ENCODE data around the gene TMTC1. TPM values are rescaled to one million over a fixed set of nuclear protein-coding genes. Genes with fewer than 3 reads are reported as not detected.

The TMTC1 gene
- total RNA-seq, 1 donor from 2014 or later, result 0.57 TPM

DNA sequence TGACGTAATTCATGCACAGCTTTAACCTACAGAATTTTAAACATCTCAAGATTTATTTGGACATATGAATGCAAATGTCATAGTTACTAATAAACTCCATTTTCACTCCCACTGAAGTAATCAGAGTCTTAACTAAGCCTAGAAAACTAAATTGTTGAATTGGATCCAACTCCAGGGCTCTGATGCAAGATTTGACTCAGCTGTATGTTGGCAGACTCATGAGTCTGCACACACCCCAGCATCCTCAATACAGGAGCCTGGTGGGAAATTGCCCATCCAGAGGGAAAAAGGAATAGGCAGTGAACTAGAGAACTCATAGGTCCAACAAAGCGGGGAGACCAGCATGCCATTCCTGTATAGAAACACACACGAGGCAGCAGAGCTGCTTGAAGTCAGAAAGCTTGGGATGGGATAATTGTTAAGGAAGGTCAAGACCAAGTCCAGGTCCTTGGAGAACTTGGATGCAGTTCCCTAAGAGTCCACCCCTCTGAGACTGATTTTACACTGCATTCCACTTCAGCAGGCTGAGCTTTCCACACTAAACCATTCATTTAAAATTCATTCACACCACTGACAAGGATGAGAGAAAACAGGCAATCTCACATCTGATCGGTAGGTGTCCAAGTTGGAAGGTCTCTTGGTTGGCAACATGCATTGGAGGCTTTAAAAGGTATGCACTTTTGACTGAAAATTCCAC is 14.4 kb downstream of the TMTC1 start:
- no peak for DNase-seq (ENCODE audit: low spot score)
- H3K4me3 Mint-ChIP-seq, result no peak overlapping the region
- H3K9me3 Mint-ChIP-seq, result peaks cover 1% of the 10 kb centered on the region
- no peak overlapping the region for H3K27ac Mint-ChIP-seq
- H3K27me3 Mint-ChIP-seq (ENCODE audit: insufficient read depth), result no peaks in the 10 kb centered on the region
- intact Hi-C loops (cut with micrococcal nuclease), result no loop called here
- H3K4me1 Mint-ChIP-seq (ENCODE audit: low read depth), result no peaks in the 10 kb centered on the region
- no peaks in the 10 kb centered on the region for H3K36me3 Mint-ChIP-seq (ENCODE audit: low read depth)

DNA sequence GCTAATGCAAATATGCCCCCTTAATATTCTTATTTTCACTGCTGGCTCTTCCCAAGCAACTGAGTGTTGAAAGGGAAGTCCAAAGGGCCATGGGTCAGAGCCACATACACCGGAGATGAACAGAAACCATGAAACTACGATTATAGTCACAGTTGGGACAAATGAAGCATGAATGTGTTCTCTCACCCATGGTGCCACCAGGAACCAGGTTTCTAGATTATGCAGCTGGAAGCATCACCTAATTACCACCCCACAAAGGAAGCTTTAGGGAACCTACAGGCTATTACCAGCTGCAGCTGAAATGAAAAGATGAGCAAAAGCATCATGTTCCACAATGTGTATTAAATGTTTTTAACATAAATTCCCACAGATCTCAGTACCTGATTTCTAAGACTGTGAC is 15.4 kb downstream of the TMTC1 start:
- Mint-ChIP-seq H3K4me1 (ENCODE audit: low read depth) (no peaks in the 10 kb centered on the region), H3K36me3 (ENCODE audit: low read depth) (no peaks in the 10 kb centered on the region), H3K9me3 (no peaks in the 10 kb centered on the region), H3K27ac (no peak overlapping the region), H3K4me3 (no peak overlapping the region), H3K27me3 (ENCODE audit: insufficient read depth) (no peaks in the 10 kb centered on the region)
- intact Hi-C loops (cut with micrococcal nuclease), result no loop called here
- no peak for DNase-seq (ENCODE audit: low spot score)

DNA sequence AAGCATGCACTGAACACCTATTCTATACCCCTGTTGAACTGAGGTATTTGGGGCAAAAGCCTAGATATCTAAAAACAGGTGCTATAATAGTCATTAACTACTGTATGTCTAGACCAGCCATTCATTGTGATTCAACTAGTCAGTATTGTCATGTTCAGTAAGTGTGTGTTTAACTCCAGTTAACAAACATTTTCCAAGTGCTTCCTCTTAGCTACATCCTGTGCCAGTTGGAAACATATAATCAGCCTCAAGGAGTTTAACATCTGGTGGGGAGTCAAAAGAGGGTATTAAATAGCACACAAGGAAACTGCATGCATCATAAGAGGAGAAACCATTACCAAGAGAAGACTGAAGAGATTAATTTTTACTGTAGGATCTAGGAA is 20.4 kb downstream of the TMTC1 start:
- no peaks in the 10 kb centered on the region for H3K36me3 Mint-ChIP-seq (ENCODE audit: low read depth)
- H3K4me1 Mint-ChIP-seq (ENCODE audit: low read depth), result no peaks in the 10 kb centered on the region
- no peak overlapping the region for H3K4me3 Mint-ChIP-seq
- H3K9me3 Mint-ChIP-seq, result no peaks in the 10 kb centered on the region
- peaks cover 4% of the 10 kb centered on the region for H3K27me3 Mint-ChIP-seq (ENCODE audit: insufficient read depth)
- DNase-seq (ENCODE audit: low spot score), result no peak
- H3K27ac Mint-ChIP-seq, result no peak overlapping the region
- intact Hi-C loops (cut with micrococcal nuclease), result no loop called here

DNA sequence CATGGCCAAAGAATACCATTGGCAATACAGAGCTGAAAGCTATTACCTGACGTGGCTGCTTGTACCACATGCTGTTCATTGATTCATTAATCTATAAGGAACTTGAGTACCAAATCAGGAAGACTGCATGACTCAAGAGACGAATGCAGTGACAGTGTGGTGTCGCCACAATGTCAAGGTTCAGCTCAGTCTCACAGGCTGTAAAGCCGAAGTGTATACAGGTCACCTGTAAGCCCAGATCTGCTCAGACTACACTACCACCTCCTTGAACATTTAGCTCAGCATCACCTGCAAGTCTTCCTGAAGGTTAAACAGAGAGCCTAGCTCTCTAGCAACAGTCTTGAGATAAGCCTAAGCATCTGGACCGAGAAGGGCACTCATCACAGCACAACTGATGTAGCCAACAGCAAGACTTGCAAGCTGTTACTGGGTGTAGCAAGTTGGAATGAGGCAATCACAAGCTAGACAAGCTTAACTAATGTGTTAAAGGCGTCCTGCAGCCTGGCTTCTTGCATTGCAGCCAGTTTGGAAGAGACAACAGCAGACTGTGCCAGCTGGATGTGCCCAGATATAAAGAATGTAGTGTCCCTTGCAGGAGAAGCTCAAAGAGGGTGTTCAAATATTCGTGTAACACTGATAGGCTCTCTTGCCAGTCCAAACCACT is 21.0 kb downstream of the TMTC1 start:
- Mint-ChIP-seq H3K36me3 (ENCODE audit: low read depth) (no peaks in the 10 kb centered on the region), H3K9me3 (no peaks in the 10 kb centered on the region), H3K4me1 (ENCODE audit: low read depth) (no peaks in the 10 kb centered on the region), H3K27me3 (ENCODE audit: insufficient read depth) (peaks cover 4% of the 10 kb centered on the region), H3K4me3 (no peak overlapping the region), H3K27ac (no peak overlapping the region)
- DNase-seq (ENCODE audit: low spot score), result no peak
- intact Hi-C loops (cut with micrococcal nuclease), result no loop called here

DNA sequence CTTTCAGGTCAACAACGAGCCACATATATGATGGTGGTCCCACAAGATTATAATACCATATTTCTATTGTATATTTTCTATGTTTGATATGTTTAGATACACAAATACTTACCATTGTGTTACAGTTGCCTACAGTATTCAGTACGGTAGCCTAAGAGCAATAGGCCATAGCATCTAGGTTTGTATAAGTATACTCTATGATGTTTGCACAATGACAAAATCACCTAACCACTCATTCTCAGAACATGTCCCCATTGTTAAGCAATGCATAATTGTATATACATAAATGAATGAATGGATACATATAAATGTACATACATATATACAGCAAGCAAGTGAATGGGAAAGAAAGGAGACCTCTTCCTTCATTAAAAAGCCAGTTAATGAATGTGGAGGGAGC is 23.8 kb downstream of the TMTC1 start:
- intact Hi-C loops (cut with micrococcal nuclease), result no loop called here
- Mint-ChIP-seq H3K27me3 (ENCODE audit: insufficient read depth) (peaks cover 4% of the 10 kb centered on the region), H3K36me3 (ENCODE audit: low read depth) (no peaks in the 10 kb centered on the region), H3K4me3 (no peak overlapping the region), H3K27ac (no peak overlapping the region), H3K9me3 (no peaks in the 10 kb centered on the region), H3K4me1 (ENCODE audit: low read depth) (no peaks in the 10 kb centered on the region)
- no peak for DNase-seq (ENCODE audit: low spot score)

DNA sequence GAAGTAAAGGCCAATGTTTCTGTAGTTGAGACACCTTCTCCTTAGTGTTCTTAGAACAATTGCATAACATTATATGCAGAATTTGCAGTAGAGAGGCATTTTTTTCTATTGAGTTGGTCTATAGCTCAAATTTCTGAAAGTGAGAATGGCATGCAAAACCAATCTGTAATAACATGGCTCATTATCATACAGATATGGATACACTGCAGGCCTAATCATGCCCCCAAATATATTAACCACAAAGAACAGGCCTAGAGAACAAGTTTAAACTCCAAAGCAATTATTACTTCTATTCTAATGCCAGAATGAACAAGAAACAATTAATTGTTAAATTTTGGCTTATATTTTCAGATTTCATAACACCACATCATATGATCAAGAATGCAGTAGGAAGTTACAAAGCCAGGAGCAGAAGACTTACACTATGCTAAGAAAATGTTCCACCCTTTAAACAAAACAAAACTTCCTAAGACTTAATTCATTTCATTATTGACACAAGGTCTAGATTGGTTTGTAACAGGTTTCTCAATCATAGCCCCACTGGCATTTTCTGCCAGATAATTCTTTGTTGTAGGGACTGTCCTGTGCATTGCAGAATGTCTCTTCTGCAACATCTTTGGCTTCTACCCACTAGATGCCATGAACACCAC is 26.9 kb downstream of the TMTC1 start:
- Mint-ChIP-seq H3K4me3 (no peak overlapping the region), H3K4me1 (ENCODE audit: low read depth) (no peaks in the 10 kb centered on the region), H3K9me3 (no peaks in the 10 kb centered on the region), H3K36me3 (ENCODE audit: low read depth) (no peaks in the 10 kb centered on the region), H3K27ac (no peak overlapping the region), H3K27me3 (ENCODE audit: insufficient read depth) (peaks cover 4% of the 10 kb centered on the region)
- DNase-seq (ENCODE audit: low spot score), result no peak
- intact Hi-C loops (cut with micrococcal nuclease), result no loop called here

DNA sequence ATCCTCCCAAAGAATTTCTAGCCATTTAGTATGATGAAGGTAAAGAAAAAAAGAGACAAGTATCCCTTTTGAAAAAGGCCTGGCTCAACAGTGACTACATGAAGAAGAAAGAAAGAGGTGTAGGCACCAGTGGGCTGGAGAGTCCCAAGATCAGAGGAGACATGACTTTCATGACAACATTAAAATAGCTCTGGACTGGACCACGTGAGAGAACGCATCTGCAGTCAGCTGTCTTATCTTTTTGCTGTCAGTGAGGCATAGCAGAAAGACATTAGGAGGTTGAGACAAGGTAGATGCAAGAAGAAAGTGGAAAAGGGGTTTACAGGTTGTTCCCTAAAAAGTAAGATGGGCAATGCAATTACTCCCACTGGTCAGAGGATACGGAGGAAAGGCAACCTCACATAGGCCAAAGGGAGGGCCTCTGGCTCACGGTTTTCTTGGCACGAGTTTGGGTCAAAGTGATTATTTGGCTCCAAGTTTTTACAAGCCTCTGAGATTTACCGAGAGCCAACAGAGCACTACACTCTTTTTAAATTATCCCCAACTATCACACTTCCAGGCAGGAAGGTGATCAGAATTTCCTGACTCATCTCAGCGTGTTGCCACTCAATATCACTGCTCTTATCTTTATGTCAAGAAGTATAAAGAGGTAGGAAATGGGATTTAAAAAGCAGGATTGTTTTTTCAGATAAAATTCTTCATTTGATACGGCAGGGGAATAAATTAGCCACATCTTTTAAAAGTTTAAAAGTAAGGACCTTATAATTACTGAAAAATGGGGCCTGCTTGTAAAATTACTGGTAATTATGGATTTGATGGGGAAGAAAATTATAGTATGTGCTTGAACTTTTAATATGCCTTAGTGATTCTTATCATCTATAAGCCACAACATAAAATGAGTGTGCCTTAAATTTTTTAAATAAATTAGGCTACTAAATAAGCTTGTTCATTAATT is 29.2 kb downstream of the TMTC1 start:
- no peaks in the 10 kb centered on the region for H3K36me3 Mint-ChIP-seq (ENCODE audit: low read depth)
- no peaks in the 10 kb centered on the region for H3K4me1 Mint-ChIP-seq (ENCODE audit: low read depth)
- no peak for DNase-seq (ENCODE audit: low spot score)
- H3K4me3 Mint-ChIP-seq, result no peak overlapping the region
- H3K9me3 Mint-ChIP-seq, result no peaks in the 10 kb centered on the region
- intact Hi-C loops (cut with micrococcal nuclease), result no loop called here
- no peak overlapping the region for H3K27ac Mint-ChIP-seq
- peaks cover 3% of the 10 kb centered on the region for H3K27me3 Mint-ChIP-seq (ENCODE audit: insufficient read depth)

DNA sequence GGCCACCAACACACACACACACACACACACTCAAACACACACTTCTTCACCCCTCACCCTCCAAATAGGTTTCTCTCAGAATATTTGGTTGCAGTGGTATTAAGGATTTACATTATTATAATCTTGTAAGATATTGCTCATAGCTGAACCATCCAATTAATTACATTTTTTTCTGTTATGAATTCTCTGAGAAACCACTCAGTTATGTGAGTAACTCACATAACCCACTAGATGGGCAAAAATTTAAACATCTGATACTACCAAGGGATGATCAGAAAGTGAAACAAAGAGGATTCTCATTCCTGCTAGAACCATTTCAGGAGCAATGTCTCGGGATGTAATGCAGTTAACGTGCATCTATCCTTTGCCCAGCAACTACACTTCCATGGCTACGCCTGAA is 31.6 kb downstream of the TMTC1 start:
- Mint-ChIP-seq H3K36me3 (ENCODE audit: low read depth) (no peaks in the 10 kb centered on the region), H3K27me3 (ENCODE audit: insufficient read depth) (no peaks in the 10 kb centered on the region)

DNA sequence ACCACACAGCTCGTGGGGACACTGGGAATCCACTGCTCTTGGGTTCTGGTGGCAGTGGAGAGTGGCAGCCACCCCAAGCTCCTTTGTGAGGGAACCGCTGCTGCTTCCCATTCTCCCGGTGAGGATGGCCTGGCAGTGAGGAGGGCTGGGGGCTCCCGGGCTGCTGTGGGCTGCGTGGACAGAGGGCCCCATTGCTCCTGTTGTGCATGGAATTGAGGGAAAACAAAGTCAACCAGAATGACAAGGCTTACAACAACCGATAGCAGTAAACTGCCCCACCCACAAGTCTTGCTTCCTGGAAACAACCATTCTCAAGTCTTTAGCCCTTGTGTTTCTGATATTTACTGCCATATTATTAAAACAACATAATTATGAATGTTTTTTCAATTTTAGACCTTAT is 32.1 kb downstream of the TMTC1 start:
- Mint-ChIP-seq H3K27me3 (ENCODE audit: insufficient read depth) (no peaks in the 10 kb centered on the region), H3K4me1 (ENCODE audit: low read depth) (no peaks in the 10 kb centered on the region), H3K27ac (no peak overlapping the region), H3K4me3 (no peak overlapping the region), H3K9me3 (no peaks in the 10 kb centered on the region), H3K36me3 (ENCODE audit: low read depth) (no peaks in the 10 kb centered on the region)
- intact Hi-C loops (cut with micrococcal nuclease), result no loop called here
- no peak for DNase-seq (ENCODE audit: low spot score)

More for the DNA sequence above, 31.6 kb downstream of the TMTC1 start:
- Mint-ChIP-seq H3K9me3 (no peaks in the 10 kb centered on the region), H3K4me3 (no peak overlapping the region), H3K4me1 (ENCODE audit: low read depth) (no peaks in the 10 kb centered on the region), H3K27ac (no peak overlapping the region)
- DNase-seq (ENCODE audit: low spot score), result no peak
- intact Hi-C loops (cut with micrococcal nuclease), result no loop called here

DNA sequence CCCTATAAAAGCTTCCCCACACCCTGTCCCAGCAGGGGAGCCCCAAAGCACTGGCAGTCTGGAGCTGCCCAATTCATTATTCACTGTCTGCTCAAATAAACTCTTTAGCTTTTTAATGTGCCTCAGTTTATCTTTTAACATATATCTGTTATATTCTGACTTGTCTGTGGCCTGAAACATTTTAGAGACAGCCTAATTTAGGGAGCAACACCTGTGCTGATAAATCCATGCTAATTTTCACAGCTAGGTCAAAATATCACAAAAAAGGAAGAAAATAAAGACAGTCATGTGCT is 32.9 kb downstream of the TMTC1 start:
- Mint-ChIP-seq H3K36me3 (ENCODE audit: low read depth) (no peaks in the 10 kb centered on the region), H3K27me3 (ENCODE audit: insufficient read depth) (no peaks in the 10 kb centered on the region), H3K4me3 (no peak overlapping the region), H3K9me3 (no peaks in the 10 kb centered on the region), H3K4me1 (ENCODE audit: low read depth) (no peaks in the 10 kb centered on the region), H3K27ac (no peak overlapping the region)
- intact Hi-C loops (cut with micrococcal nuclease), result no loop called here
- DNase-seq (ENCODE audit: low spot score), result no peak

DNA sequence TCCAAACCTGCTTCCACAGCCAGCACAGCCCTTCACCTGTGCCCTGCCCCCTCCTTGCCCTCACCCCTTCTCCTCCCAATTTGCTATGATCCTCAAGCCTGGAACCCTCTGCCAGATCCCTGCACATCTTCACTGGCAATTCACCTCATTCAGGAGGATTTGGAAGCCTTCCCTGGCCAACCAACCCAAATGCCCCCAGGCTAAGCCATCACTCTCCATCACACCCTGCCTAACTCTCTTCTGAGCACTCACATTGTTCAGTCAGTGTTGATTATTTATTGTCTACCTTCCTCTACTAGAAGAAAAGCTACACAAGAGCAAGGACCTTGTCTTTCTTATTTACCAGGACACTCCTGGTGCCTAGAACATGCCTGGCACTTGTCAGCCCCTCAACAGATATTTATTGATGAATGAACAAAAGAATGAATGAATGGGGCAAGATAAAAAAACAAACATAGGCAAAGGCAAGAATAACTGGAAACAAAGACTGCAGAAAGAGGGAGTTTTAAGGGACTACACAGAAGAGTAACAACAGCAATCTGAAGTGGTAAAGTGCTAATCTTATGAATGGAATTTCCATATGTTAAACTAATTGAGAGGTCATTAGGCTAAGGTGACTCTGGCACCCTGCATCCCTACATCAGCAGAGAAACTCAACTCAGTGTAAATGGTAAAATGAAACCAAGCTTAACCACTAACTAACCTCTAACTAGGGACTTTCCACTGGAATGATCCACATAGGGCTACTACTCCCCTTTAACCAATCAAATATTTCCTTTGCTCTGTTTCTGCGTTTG is 33.4 kb downstream of the TMTC1 start:
- no peaks in the 10 kb centered on the region for H3K36me3 Mint-ChIP-seq (ENCODE audit: low read depth)
- H3K27me3 Mint-ChIP-seq (ENCODE audit: insufficient read depth), result no peaks in the 10 kb centered on the region
- H3K4me3 Mint-ChIP-seq, result no peak overlapping the region
- no peaks in the 10 kb centered on the region for H3K9me3 Mint-ChIP-seq
- no peaks in the 10 kb centered on the region for H3K4me1 Mint-ChIP-seq (ENCODE audit: low read depth)
- intact Hi-C loops (cut with micrococcal nuclease), result no loop called here
- H3K27ac Mint-ChIP-seq, result no peak overlapping the region
- no peak for DNase-seq (ENCODE audit: low spot score)

DNA sequence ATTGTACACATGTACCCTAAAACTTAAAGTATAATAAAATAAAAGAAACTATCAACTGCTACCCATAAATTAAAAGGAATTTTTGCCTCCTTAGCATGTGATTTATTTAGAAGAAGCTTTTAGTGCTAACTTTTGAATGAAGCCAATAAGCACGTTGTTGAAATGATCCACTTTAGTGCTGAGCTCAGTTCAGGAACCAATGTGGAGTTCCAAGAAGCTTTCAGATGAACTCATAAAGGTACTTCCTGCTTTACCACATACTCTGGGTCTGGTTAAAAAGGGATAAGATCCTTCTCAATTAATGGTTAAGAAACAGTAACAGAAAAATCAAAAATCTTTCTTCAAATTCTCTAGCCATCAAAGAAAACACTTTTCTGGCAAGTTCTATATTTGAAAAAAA is 39.4 kb downstream of the TMTC1 start:
- intact Hi-C loops (cut with micrococcal nuclease), result no loop called here
- Mint-ChIP-seq H3K27me3 (ENCODE audit: insufficient read depth) (peaks cover 2% of the 10 kb centered on the region), H3K27ac (no peak overlapping the region), H3K4me3 (no peak overlapping the region), H3K9me3 (no peaks in the 10 kb centered on the region), H3K36me3 (ENCODE audit: low read depth) (no peaks in the 10 kb centered on the region), H3K4me1 (ENCODE audit: low read depth) (no peaks in the 10 kb centered on the region)
- DNase-seq (ENCODE audit: low spot score), result no peak
